NCI-H1417 treated with DMSO at 0.1 percent for 48 hours (cell line): Measurements from ENCODE around the gene NCAPG2.

Source experiments
- DNase-seq: peaks from one replicate; lab custom pipeline; 2025; lab: John Stamatoyannopoulos, UW

NCAPG2 gene

GRCh38 chr7:158595068-158595467, 109.5 kb downstream of the NCAPG2 start:
- no peak for DNase-seq

GRCh38 chr7:158592541-158592940, 112.1 kb downstream of the NCAPG2 start:
- DNase-seq, result no peak

- no peak for DNase-seq
Measured at GRCh38 chr7:158591944-158592343, 112.7 kb downstream of the NCAPG2 start.

GRCh38 chr7:158590181-158590530, 114.4 kb downstream of the NCAPG2 start:
- no peak for DNase-seq

- DNase-seq, result no peak
Measured at GRCh38 chr7:158589653-158590052, 115.0 kb downstream of the NCAPG2 start.

- DNase-seq, result no peak
Measured at GRCh38 chr7:158588878-158589442, 115.6 kb downstream of the NCAPG2 start.

GRCh38 chr7:158588085-158588877, 116.3 kb downstream of the NCAPG2 start:
- DNase-seq, result no peak

GRCh38 chr7:158587162-158588084, 117.2 kb downstream of the NCAPG2 start, which contains the start of gene PTPRN2:
PTPRN2 (minus strand) TSS chr7:158587823.
- DNase-seq, result no peak

GRCh38 chr7:158586499-158587161, 118.0 kb downstream of the NCAPG2 start:
- DNase-seq, result no peak

GRCh38 chr7:158585721-158586498, 118.7 kb downstream of the NCAPG2 start:
- DNase-seq, result no peak

GRCh38 chr7:158584407-158584806, 120.2 kb downstream of the NCAPG2 start:
- no peak for DNase-seq

GRCh38 chr7:158583810-158584209, 120.8 kb downstream of the NCAPG2 start:
- DNase-seq, result no peak

- DNase-seq, result no peak
Measured at GRCh38 chr7:158583143-158583542, 121.5 kb downstream of the NCAPG2 start.

GRCh38 chr7:158582089-158582456, 122.5 kb downstream of the NCAPG2 start:
- no peak for DNase-seq

GRCh38 chr7:158581440-158582088, 123.0 kb downstream of the NCAPG2 start:
- no peak for DNase-seq
